Osteocyte (in vitro differentiated cells): ENCODE data around the gene ST6GALNAC5. TPM values are rescaled to one million over a fixed set of nuclear protein-coding genes. Genes with fewer than 3 reads are reported as not detected.

Experiments used
- DNase-seq: peaks from one replicate; pipeline ENCODE4 v3.0.0; 2021; ENCODE audit warnings: mixed read lengths; ENCODE audit not compliant: unreplicated experiment; ENCODE audit errors: extremely low spot score
- H3K27ac Mint-ChIP-seq: one replicate; pipeline ENCODE4 v1.8.0; 2021; ENCODE audit warnings: mild to moderate bottlenecking, mixed read lengths; ENCODE audit not compliant: unreplicated experiment
- H3K27me3 Mint-ChIP-seq: one replicate; pipeline ENCODE4 v1.8.0; 2021; ENCODE audit warnings: mixed read lengths; ENCODE audit not compliant: unreplicated experiment
- H3K36me3 Mint-ChIP-seq: one replicate; pipeline ENCODE4 v1.8.0; 2021; ENCODE audit warnings: mixed read lengths; ENCODE audit not compliant: unreplicated experiment
- H3K4me1 Mint-ChIP-seq: one replicate; pipeline ENCODE4 v1.8.0; 2021; ENCODE audit warnings: mixed read lengths; ENCODE audit not compliant: unreplicated experiment
- H3K4me3 Mint-ChIP-seq: one replicate; pipeline ENCODE4 v1.8.0; 2021; ENCODE audit warnings: mild to moderate bottlenecking, moderate library complexity, mixed read lengths; ENCODE audit not compliant: unreplicated experiment
- H3K9me3 Mint-ChIP-seq: one replicate; pipeline ENCODE4 v1.8.0; 2021; ENCODE audit warnings: mixed read lengths; ENCODE audit not compliant: unreplicated experiment
- CTCF ChIP-seq: fragments of 200-600 bp; sonication (generic); IDR thresholded peaks from 2 replicates; pipeline ENCODE4 v1.5.0; 2021; ENCODE audit warnings: antibody characterized with exemption, mild to moderate bottlenecking, moderate library complexity
- total RNA-seq: library from RNA; stranded (reverse); gene quantifications from 2 replicates; pipeline ENCODE4 v1.2.1, GENCODE V29; 2021

ST6GALNAC5 gene
- total RNA-seq, 1 donor from 2014 or later: 3.7 TPM

DNA sequence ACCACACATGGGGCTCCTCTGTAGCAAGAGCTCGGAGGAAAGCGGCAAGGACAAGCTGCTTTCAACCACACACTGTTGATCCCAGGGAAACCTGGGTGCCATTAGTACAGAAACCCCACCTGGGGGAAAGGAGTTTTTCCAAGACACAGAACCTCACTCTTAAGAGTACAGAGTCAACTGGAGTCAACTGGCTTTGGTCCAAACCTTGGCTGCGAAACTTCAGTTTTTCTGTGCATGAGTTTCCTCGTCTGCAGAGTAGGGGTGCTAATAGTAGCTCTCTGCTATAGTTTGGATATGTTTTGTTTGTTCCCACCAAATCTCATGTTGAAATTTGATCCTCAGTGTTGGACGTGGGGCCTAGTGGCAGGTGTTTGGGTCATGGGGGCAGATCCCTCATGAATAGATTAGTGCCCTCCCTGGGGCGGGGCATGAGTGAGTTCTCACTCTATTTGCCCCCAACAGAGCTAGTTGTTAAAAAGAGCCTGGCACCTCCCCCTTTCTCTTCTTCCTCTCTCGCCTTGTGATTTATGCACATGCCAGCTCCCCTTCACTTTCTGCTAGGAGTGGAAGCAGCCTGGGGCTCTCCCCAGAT lies 190.8 kb downstream of the ST6GALNAC5 start:
- peak; percentile 71 for DNase-seq
- Mint-ChIP-seq H3K4me1 (no peaks in the 10 kb centered on the region), H3K9me3 (peaks cover 4% of the 10 kb centered on the region), H3K27me3 (no peaks in the 10 kb centered on the region), H3K27ac (no peak overlapping the region), H3K36me3 (no peaks in the 10 kb centered on the region), H3K4me3 (no peak overlapping the region)
- TF ChIP-seq CTCF: no peak

GRCh38 chr1:77060000-77060399 lies 192.7 kb downstream of the ST6GALNAC5 start:
- TF ChIP-seq CTCF: no peak
- Mint-ChIP-seq H3K27me3 (no peaks in the 10 kb centered on the region), H3K9me3 (peaks cover 3% of the 10 kb centered on the region), H3K4me1 (no peaks in the 10 kb centered on the region), H3K27ac (no peak overlapping the region), H3K36me3 (no peaks in the 10 kb centered on the region), H3K4me3 (no peak overlapping the region)
- DNase-seq: peak; percentile 21

DNA sequence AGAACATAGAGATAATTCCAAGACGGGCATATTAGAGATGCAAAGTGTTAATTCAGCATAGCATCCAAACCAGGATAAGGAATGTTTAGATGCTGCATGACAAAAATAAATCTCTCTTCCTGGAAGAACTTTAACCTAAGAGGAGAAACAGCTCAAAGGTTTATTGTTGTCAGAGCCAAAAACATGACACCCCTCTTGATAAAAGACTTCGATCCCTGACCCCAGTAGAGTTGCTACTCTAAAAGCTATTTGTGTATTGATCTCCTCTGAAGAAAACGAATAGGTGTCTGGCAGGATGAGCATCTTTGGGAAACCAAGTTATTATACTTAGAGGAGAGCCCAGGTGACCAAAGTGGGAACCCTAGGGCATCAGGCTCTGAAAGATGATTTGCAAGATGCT lies 193.9 kb downstream of the ST6GALNAC5 start:
- no peak for TF ChIP-seq CTCF
- DNase-seq: no peak
- no peaks in the 10 kb centered on the region for H3K4me1 Mint-ChIP-seq
- H3K27ac Mint-ChIP-seq: no peak overlapping the region
- H3K9me3 Mint-ChIP-seq: no peaks in the 10 kb centered on the region
- no peaks in the 10 kb centered on the region for H3K27me3 Mint-ChIP-seq
- no peak overlapping the region for H3K4me3 Mint-ChIP-seq
- no peaks in the 10 kb centered on the region for H3K36me3 Mint-ChIP-seq

GRCh38 chr1:77063118-77063517 lies 195.8 kb downstream of the ST6GALNAC5 start:
- Mint-ChIP-seq H3K4me1 (no peaks in the 10 kb centered on the region), H3K27me3 (no peaks in the 10 kb centered on the region), H3K27ac (no peak overlapping the region), H3K36me3 (no peaks in the 10 kb centered on the region), H3K4me3 (no peak overlapping the region), H3K9me3 (no peaks in the 10 kb centered on the region)
- peak; percentile 27 for DNase-seq
- no peak for TF ChIP-seq CTCF

DNA sequence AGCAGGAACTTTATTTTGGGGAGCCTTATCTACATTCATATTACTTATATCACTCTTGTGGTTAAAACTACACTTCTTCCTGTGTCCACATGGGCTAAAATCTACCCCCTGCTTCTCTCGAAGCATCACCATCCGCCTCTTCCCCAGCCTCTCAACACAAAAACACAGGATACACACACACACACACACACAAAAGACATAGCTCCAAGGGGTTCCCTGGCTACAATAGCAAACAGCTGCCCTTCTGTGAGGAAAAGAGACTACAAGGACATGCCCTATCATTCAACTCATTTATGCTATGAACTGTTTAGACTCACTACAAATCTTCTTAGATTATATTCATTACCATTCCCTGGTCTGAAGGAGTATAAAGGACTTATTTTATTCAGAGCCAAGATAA lies 197.0 kb downstream of the ST6GALNAC5 start:
- H3K27me3 Mint-ChIP-seq: no peaks in the 10 kb centered on the region

More for the DNA sequence above, 197.0 kb downstream of the ST6GALNAC5 start:
- TF ChIP-seq CTCF: no peak
- Mint-ChIP-seq H3K27ac (no peak overlapping the region), H3K4me3 (no peak overlapping the region), H3K4me1 (no peaks in the 10 kb centered on the region), H3K9me3 (no peaks in the 10 kb centered on the region), H3K36me3 (no peaks in the 10 kb centered on the region)
- peak; percentile 7 for DNase-seq
